Right ventricle myocardium inferior (tissue), 1 donor: ENCODE results near the gene SMARCA2. TPM values are rescaled to one million over a fixed set of nuclear protein-coding genes. Genes with fewer than 3 reads are reported as not detected.

Experiments used
- ATAC-seq: fragments of 200-7000 bp; cut with Tn5 transposase; one replicate; pipeline ENCODE4 v1.9.1; 2020; ENCODE audit warnings: mild to moderate bottlenecking, moderate library complexity
- DNase-seq: peaks from one replicate; pipeline ENCODE4 v3.0.0; 2021; ENCODE audit errors: missing footprints
- intact Hi-C: fragments of 100-400 bp; cut with DNase I; formaldehyde crosslinking; loops from one replicate; pipeline ENCODE4 v1.11.0; 2022
- total RNA-seq: library from RNA; stranded (reverse); fragmentation: NEBNext Ultra II Directional; extraction: Animal tissue kit (Norgen Biotek cat#: 25700); gene quantifications from one replicate; pipeline ENCODE4 v1.2.1, GENCODE V29; 2021
- donor health status: DM: no; HTN: yes; CAD: no; lungs with severe emphysema.

SMARCA2 gene
- total RNA-seq, 1 donor from 2014 or later: 98.4 TPM

- peak; percentile 64 for DNase-seq
- intact Hi-C loops: loop anchor here (10.0 kb wide), 1 partner anchor 831 kb away; the partner anchor contains the start of gene PUM3
- ATAC-seq: no peak
Observed at GRCh38 chr9:2013743-2014475, 1.2 kb upstream of the SMARCA2 start.

GRCh38 chr9:2015581-2016407 is 647 bp downstream of the SMARCA2 start:
- DNase-seq (peak; percentile 81), ATAC-seq (peak; percentile 17)
- intact Hi-C loops: loop anchor here (5.0 to 10.0 kb wide), 4 partner anchors 37 to 829 kb away; partner anchors contain the start of gene PUM3

- intact Hi-C loops: loop anchor here (5.0 to 10.0 kb wide), 4 partner anchors 36 to 828 kb away; partner anchors contain the start of gene PUM3
- ATAC-seq (peak; percentile 66), DNase-seq (peak; percentile 88)
Observed at GRCh38 chr9:2016408-2017330, 1.5 kb downstream of the SMARCA2 start.

GRCh38 chr9:2017331-2018161 is 2.4 kb downstream of the SMARCA2 start:
- peak; percentile 45 for ATAC-seq
- intact Hi-C loops: loop anchor here (5.0 to 10.0 kb wide), 4 partner anchors 35 to 827 kb away; partner anchors contain the start of gene PUM3

GRCh38 chr9:2018162-2018643 is 3.1 kb downstream of the SMARCA2 start:
- DNase-seq (no peak), ATAC-seq (no peak)
- intact Hi-C loops: loop anchor here (5.0 to 10.0 kb wide), 4 partner anchors 34 to 827 kb away; partner anchors contain the start of gene PUM3

More at GRCh38 chr9:2017331-2018161, 2.4 kb downstream of the SMARCA2 start:
- peak; percentile 94 for DNase-seq

GRCh38 chr9:2018764-2019558 is 3.8 kb downstream of the SMARCA2 start:
- DNase-seq (no peak), ATAC-seq (no peak)
- intact Hi-C loops: loop anchor here (5.0 to 10.0 kb wide), 4 partner anchors 33 to 826 kb away; partner anchors contain the start of gene PUM3

- DNase-seq (no peak), ATAC-seq (no peak)
- intact Hi-C loops: loop anchor here (5.0 to 10.0 kb wide), 4 partner anchors 33 to 825 kb away; partner anchors contain the start of gene PUM3
Observed at GRCh38 chr9:2019723-2020122, 4.6 kb downstream of the SMARCA2 start.

GRCh38 chr9:2021731-2022130 is 6.6 kb downstream of the SMARCA2 start:
- intact Hi-C loops: no loop called here
- ATAC-seq: no peak
- no peak for DNase-seq

GRCh38 chr9:2022560-2022959 is 7.4 kb downstream of the SMARCA2 start:
- intact Hi-C loops: no loop called here
- no peak for ATAC-seq
- DNase-seq: no peak

- ATAC-seq (peak; percentile 41), DNase-seq (no peak)
- intact Hi-C loops: no loop called here
Observed at GRCh38 chr9:2023042-2023441, 7.9 kb downstream of the SMARCA2 start.

GRCh38 chr9:2023532-2023931 is 8.4 kb downstream of the SMARCA2 start:
- DNase-seq (no peak), ATAC-seq (no peak)
- intact Hi-C loops: no loop called here

GRCh38 chr9:2024888-2025782 is 10.0 kb downstream of the SMARCA2 start:
- ATAC-seq: peak; percentile 53
- DNase-seq: no peak
- intact Hi-C loops: no loop called here

- intact Hi-C loops: no loop called here
- DNase-seq: no peak
- no peak for ATAC-seq
Observed at GRCh38 chr9:2026220-2026997, 11.3 kb downstream of the SMARCA2 start.

- DNase-seq (no peak), ATAC-seq (no peak)
- intact Hi-C loops: no loop called here
Observed at GRCh38 chr9:2027543-2028160, 12.5 kb downstream of the SMARCA2 start.

- ATAC-seq: no peak
- intact Hi-C loops: no loop called here
- no peak for DNase-seq
Observed at GRCh38 chr9:2028888-2029287, 13.7 kb downstream of the SMARCA2 start.
